GM12878 (cell line): ENCODE measurements around the gene CD86. TPM values are rescaled to one million over a fixed set of nuclear protein-coding genes. Genes with fewer than 3 reads are reported as not detected.

Source experiments
- ATAC-seq: fragments of 200-7000 bp; cut with Tn5 transposase; 3 replicates; pipeline ENCODE4 v1.9.1; 2020; ENCODE audit warnings: mild to moderate bottlenecking, moderate library complexity
- BruUV-seq: library from RNA; stranded (reverse); fragments of 400-500 nt; replicated peaks from 2 replicates; lab custom pipeline; 2021; lab: Mats Ljungman, UMichigan
- CTCF ChIA-PET: fragments of 300-600 bp; sonication (Branson Sonifier 250); formaldehyde crosslinking; extraction: SDS; loops from one replicate; lab custom pipeline; 2021; ENCODE audit warnings: inconsistent platforms; lab: Yijun Ruan, JAX
- POLR2A ChIA-PET: fragments of 350-600 bp; formaldehyde crosslinking; extraction: SDS; loops from one replicate; lab custom pipeline; 2021; ENCODE audit warnings: inconsistent platforms; lab: Charles Lee
- RAD21 ChIA-PET: fragments of 300-600 bp; sonication (Branson Sonifier 250); formaldehyde crosslinking; loops from one replicate; lab custom pipeline; 2023; ENCODE audit warnings: antibody characterized with exemption; ENCODE audit not compliant: unreplicated experiment; lab: Charles Lee
- SMC1A ChIA-PET: fragments of 300-600 bp; sonication (Branson Sonifier 250); formaldehyde crosslinking; loops from one replicate; lab custom pipeline; 2023; ENCODE audit not compliant: unreplicated experiment, uncharacterized antibody; lab: Charles Lee
- DNase-seq: peaks from one replicate; pipeline ENCODE4 v3.0.0-alpha.2; 2011; ENCODE audit warnings: low read depth, low spot score
- FAIRE-seq: peaks from 3 replicates; lab custom pipeline; 2011; peaks lifted over from hg19 to GRCh38; lab: Jason Lieb, UNC
- H2AFZ ChIP-seq: 2 replicates; pipeline ENCODE4 v1.6.0; 2011; ENCODE audit warnings: low read depth, low read length, control low read depth; ENCODE audit not compliant: control insufficient read depth
- H3K27ac ChIP-seq: 2 replicates; pipeline ENCODE4 v1.5.1; 2011; ENCODE audit warnings: control low read depth; ENCODE audit not compliant: control insufficient read depth, insufficient read depth
- H3K27me3 ChIP-seq, 2 experiments: replicated peaks in 1 of 2; 2 replicates each; pipeline versions ENCODE4 v1.6.0 to v1.6.1; 2011; ENCODE audit warnings: low read length in 1 of 2; ENCODE audit not compliant: control insufficient read depth in 2 of 2, insufficient read depth in 2 of 2
- H3K36me3 ChIP-seq, 2 experiments: 2 replicates each; pipeline ENCODE4 v1.5.1; 2011; ENCODE audit warnings: low read length in 1 of 2; ENCODE audit not compliant: control insufficient read depth in 2 of 2, insufficient read depth in 2 of 2
- H3K4me1 ChIP-seq: 2 replicates; pipeline ENCODE4 v1.6.1; 2011; ENCODE audit warnings: mild to moderate bottlenecking, low read length, moderate library complexity, mixed read lengths; ENCODE audit not compliant: control insufficient read depth, insufficient read depth
- H3K4me2 ChIP-seq: 2 replicates; pipeline ENCODE4 v1.6.0; 2011; ENCODE audit warnings: control low read depth; ENCODE audit not compliant: control insufficient read depth, insufficient read depth
- H3K4me3 ChIP-seq: fragments of 200-600 bp; sonication (generic); 2 replicates; pipeline ENCODE4 v1.5.1; 2016
- H3K79me2 ChIP-seq: 2 replicates; pipeline ENCODE4 v1.6.0; 2011; ENCODE audit warnings: low read length; ENCODE audit not compliant: control insufficient read depth, insufficient read depth
- H3K9ac ChIP-seq: 2 replicates; pipeline ENCODE4 v1.8.0; 2011; ENCODE audit warnings: low read length, control low read depth, mixed read lengths; ENCODE audit not compliant: control insufficient read depth, insufficient read depth
- H3K9me3 ChIP-seq: replicated peaks from 3 replicates; pipeline ENCODE4 v1.5.1; 2011; ENCODE audit warnings: mild to moderate bottlenecking, low read length; ENCODE audit not compliant: control insufficient read depth, insufficient read depth
- H4K20me1 ChIP-seq: 2 replicates; pipeline ENCODE4 v1.6.0; 2011; ENCODE audit not compliant: control insufficient read depth, insufficient read depth
- BHLHE40 ChIP-seq, 2 experiments: fragments of 450-650 bp in 1 of 2; IDR thresholded peaks; 2 replicates each; pipeline ENCODE4 v1.6.1; 2011 to 2017; ENCODE audit warnings: low read depth in 2 of 2, borderline replicate concordance in 1 of 2, improper control_type of control experiment in 1 of 2, low read length in 1 of 2, mild to moderate bottlenecking in 1 of 2
- EED ChIP-seq: sonication (generic); IDR thresholded peaks from 2 replicates; pipeline ENCODE4 v1.6.1; 2016; ENCODE audit warnings: antibody characterized with exemption, low read depth
- IKZF1 ChIP-seq: fragments of 450-650 bp; conservative IDR thresholded peaks from 2 replicates; pipeline ENCODE4 v1.6.1; 2017; ENCODE audit warnings: antibody characterized with exemption, mild to moderate bottlenecking
- IKZF2 ChIP-seq, 2 experiments: fragments of 450-650 bp; IDR thresholded peaks; 2 replicates each; pipeline ENCODE4 v1.6.1; 2017; ENCODE audit warnings: mild to moderate bottlenecking in 2 of 2, moderate library complexity in 2 of 2
- MEF2B ChIP-seq: fragments of 450-650 bp; IDR thresholded peaks from 2 replicates; pipeline ENCODE4 v1.6.1; 2018; ENCODE audit warnings: mild to moderate bottlenecking, moderate library complexity; ENCODE audit not compliant: partially characterized antibody, poor library complexity, severe bottlenecking
- NFYA ChIP-seq: IDR thresholded peaks from 2 replicates; pipeline ENCODE4 v1.6.1; 2011; ENCODE audit warnings: low read depth, mild to moderate bottlenecking, low read length, improper control_type of control experiment, borderline replicate concordance
- PAX5 ChIP-seq: IDR thresholded peaks from 2 replicates; pipeline ENCODE4 v1.6.1; 2011; ENCODE audit warnings: low read depth, low read length, borderline replicate concordance
- POLR2AphosphoS2 ChIP-seq: IDR thresholded peaks from 2 replicates; pipeline ENCODE4 v1.6.1; 2011; ENCODE audit warnings: low read depth, mild to moderate bottlenecking, low read length, improper control_type of control experiment, moderate library complexity
- TARDBP ChIP-seq: IDR thresholded peaks from 2 replicates; pipeline ENCODE4 v1.6.1; 2016; ENCODE audit warnings: borderline replicate concordance
- ZNF207 ChIP-seq: fragments of 450-650 bp; IDR thresholded peaks from 2 replicates; pipeline ENCODE4 v1.6.1; 2014; ENCODE audit warnings: antibody characterized with exemption, mild to moderate bottlenecking, borderline replicate concordance
- WGBS: methylation state at CpG from one replicate; pipeline ENCODE4 v1.1.6; 2016; ENCODE audit warnings: low lambda C conversion rate; ENCODE audit not compliant: insufficient replicate concordance, insufficient coverage; ENCODE audit errors: missing lambda C conversion rate; 5-methylcytosine and 5-hydroxymethylcytosine counted together
- in situ Hi-C: fragments of 300-500 bp; cut with MboI; formaldehyde crosslinking; loops from 9 replicates; pipeline ENCODE4 v1.14.3; 2018; ENCODE audit warnings: mixed read lengths
- intact Hi-C: fragments of 100-400 bp; cut with micrococcal nuclease; formaldehyde crosslinking; loops from one replicate; pipeline ENCODE4 v1.14.2; 2022; ENCODE audit not compliant: unreplicated experiment
- polyA plus RNA-seq, 11 experiments: library from polyadenylated mRNA; depleted of rRNA in 4 of 11; unstranded in 6 of 11; stranded (reverse) in 5 of 11; fragments of >200 nt; fragmentation: Nextera tagmentation in 4 of 11; fragmentation: Illumina TruSeq in 1 of 11; extraction: Ambion mirVana in 4 of 11; extraction: Trizol in 1 of 11; gene quantifications; 1 replicate in 1 of 11; 2 replicates in 10 of 11; pipeline versions ENCODE4 v1.2.1 to v1.2.3, GENCODE V29; 2011 to 2016; ENCODE audit warnings: inconsistent platforms in 2 of 11, missing spikeins in 2 of 11, low read depth in 1 of 11
- total RNA-seq, 4 experiments: library from RNA; depleted of rRNA in 3 of 4; stranded (reverse); fragments of >200 nt in 3 of 4; fragmentation: Illumina TruSeq in 1 of 4; extraction: Trizol in 1 of 4; gene quantifications; 2 replicates each; pipeline versions ENCODE4 v1.2.1 to v1.2.3, GENCODE V29; 2013 to 2021
- TF ChIP-seq, protein P1 (sequence below): IDR thresholded peaks from 2 replicates; pipeline ENCODE4 v1.6.1; 2012; ENCODE audit warnings: low read depth, low read length, improper control_type of control experiment
- TF ChIP-seq, protein P2 (sequence below): IDR thresholded peaks from 2 replicates; pipeline ENCODE4 v1.6.1; 2011; ENCODE audit warnings: borderline replicate concordance, low read depth, mild to moderate bottlenecking, moderate library complexity, low read length; ENCODE audit not compliant: insufficient read depth, poor library complexity, severe bottlenecking
- TF ChIP-seq, protein P3 (sequence below): IDR thresholded peaks from 2 replicates; pipeline ENCODE4 v1.6.1; 2011; ENCODE audit warnings: low read depth, mild to moderate bottlenecking, low read length, moderate library complexity, borderline replicate concordance; ENCODE audit errors: extremely low read depth
- TF ChIP-seq, protein P4 (sequence below): IDR thresholded peaks from 2 replicates; pipeline ENCODE4 v1.6.1; 2011; ENCODE audit warnings: mild to moderate bottlenecking, low read depth, low read length, moderate library complexity; ENCODE audit not compliant: insufficient replicate concordance
- TF ChIP-seq, protein P5 (sequence below): fragments of 450-650 bp; IDR thresholded peaks from 2 replicates; pipeline ENCODE4 v1.6.1; 2014; ENCODE audit warnings: mild to moderate bottlenecking

CD86 gene
- total and polyA plus RNA-seq, 10 of the 15 experiments (the other 5 are each of a cell fraction or from before 2014, with no cell fraction given), result 40.9 to 100 (median 55.5) TPM

DNA sequence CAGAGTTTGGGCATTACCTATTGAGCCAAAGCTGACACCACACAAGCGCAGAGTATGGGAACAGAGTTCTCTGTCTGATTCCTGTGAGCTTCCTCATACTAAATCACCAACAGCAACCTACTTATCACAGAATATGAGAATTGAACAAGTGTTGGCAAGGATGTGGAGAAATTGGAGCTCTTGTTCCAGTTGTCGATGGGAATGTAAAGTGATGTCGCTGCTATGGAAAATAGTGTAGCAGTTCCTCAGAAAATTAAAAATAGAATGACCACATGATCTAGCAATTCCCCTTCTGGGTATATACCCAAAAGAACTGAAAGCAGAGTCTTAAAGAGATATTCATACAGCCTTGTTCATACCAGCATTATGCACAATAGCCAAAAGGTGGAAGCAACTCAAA is 33.4 kb downstream of the CD86 start (continued):
- TF ChIP-seq, protein P1, sequence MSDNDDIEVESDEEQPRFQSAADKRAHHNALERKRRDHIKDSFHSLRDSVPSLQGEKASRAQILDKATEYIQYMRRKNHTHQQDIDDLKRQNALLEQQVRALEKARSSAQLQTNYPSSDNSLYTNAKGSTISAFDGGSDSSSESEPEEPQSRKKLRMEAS, result no peak
- TF ChIP-seq, all 136 proteins: peak for 0

DNA sequence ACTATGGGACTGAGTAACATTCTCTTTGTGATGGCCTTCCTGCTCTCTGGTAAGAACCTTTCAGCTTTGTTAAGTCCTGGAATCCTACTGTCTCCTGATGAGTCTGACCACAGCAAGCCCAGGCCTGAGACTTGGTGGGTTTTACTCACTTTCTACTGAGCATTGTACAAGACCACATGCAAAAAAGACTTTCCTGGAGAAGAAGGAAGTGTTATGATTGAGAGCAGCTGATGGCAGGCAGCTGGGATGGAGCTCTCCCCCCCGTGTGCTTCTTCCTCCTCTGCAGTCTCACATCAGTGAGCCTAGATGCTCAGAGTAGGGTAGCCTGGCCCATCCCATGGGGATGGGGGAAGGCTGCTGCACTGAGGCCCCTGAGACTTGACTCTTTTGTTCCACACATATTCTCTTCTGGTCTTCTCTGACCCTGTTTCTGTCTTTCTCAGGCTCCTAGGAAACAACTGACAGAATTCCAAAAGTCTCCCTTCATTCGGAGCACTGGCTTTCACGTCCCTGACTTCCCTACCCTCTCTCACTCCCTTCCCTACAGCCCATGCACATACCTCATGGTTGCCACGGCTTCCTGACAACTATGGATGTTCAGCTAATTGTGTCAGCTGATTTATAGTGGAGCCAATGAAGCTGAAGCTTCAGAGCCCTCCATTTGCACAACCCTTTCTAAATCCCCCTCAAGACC is 36.6 kb downstream of the CD86 start:
- peaks cover 55% of the 10 kb centered on the region for H3K4me1 ChIP-seq
- CTCF ChIA-PET, result interaction anchor here (0.6 to 10.5 kb wide), 21 partner anchors 10 to 545 kb away, joined by 3 to 114 read pairs (median 5); partner anchors contain the start of genes CD86, ILDR1 and POLQ
- no peaks in the 10 kb centered on the region for H3K27me3 ChIP-seq
- DNase-seq (peak; percentile 83), ATAC-seq (peak; percentile 59), FAIRE-seq (peak; percentile 73)
- BruUV-seq, result no TSS peak
- peak overlapping the region; percentile 74 for H3K4me2 ChIP-seq
- SMC1A ChIA-PET, result interaction anchor here (0.8 to 33.7 kb wide), 17 partner anchors 4 to 545 kb away, joined by 3 to 882 read pairs (median 4); partner anchors contain the start of gene ILDR1
- in situ Hi-C loops (no loop called here), intact Hi-C loops (loop anchor here (10.0 kb wide), 1 partner anchor 427 kb away; the partner anchor contains the start of gene HCLS1)
- POLR2A ChIA-PET, result interaction anchor here (0.6 to 9.9 kb wide), 12 partner anchors 9 to 171 kb away, joined by 3 to 165 read pairs (median 4); no protein-coding TSS in a partner anchor
- H3K4me3 ChIP-seq, result peak overlapping the region; percentile 28; the same call in 1 of the 2 replicates
- no peaks in the 10 kb centered on the region for H3K9me3 ChIP-seq
- RAD21 ChIA-PET, result interaction anchor here (0.6 to 16.0 kb wide), 26 partner anchors 9 to 545 kb away, joined by 3 to 426 read pairs (median 4); partner anchors contain the start of genes CD86, EAF2, IQCB1 and POLQ
- peaks cover 18% of the 10 kb centered on the region for H3K79me2 ChIP-seq
- H3K27ac ChIP-seq, result peak overlapping the region; percentile 59
- no peaks in the 10 kb centered on the region for H4K20me1 ChIP-seq
- H3K9ac ChIP-seq, result no peak overlapping the region; the same call in 1 of the 2 replicates
- peak overlapping the region; percentile 13; the same call in 1 of the 2 replicates for H2AFZ ChIP-seq
- 0% methylated on average over 4 of the region's 4 CpGs for WGBS
- no peaks in the 10 kb centered on the region; a peak in 1 of 4 replicates for H3K36me3 ChIP-seq
- TF ChIP-seq, protein P2, sequence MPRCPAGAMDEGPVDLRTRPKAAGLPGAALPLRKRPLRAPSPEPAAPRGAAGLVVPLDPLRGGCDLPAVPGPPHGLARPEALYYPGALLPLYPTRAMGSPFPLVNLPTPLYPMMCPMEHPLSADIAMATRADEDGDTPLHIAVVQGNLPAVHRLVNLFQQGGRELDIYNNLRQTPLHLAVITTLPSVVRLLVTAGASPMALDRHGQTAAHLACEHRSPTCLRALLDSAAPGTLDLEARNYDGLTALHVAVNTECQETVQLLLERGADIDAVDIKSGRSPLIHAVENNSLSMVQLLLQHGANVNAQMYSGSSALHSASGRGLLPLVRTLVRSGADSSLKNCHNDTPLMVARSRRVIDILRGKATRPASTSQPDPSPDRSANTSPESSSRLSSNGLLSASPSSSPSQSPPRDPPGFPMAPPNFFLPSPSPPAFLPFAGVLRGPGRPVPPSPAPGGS, result no peak
- TF ChIP-seq MEF2B, result peak; percentile 61
- TF ChIP-seq, protein P3, sequence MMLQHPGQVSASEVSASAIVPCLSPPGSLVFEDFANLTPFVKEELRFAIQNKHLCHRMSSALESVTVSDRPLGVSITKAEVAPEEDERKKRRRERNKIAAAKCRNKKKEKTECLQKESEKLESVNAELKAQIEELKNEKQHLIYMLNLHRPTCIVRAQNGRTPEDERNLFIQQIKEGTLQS, result no peak
- no peak for TF ChIP-seq ZNF207
- TF ChIP-seq BHLHE40 (IDR thresholded peaks at IDR 0.05; ENCODE audit: borderline replicate concordance in 1 of 2, low read depth in 2 of 2, low read length in 1 of 2), result peak in 1 of 2 experiments; percentile 9; a peak in 1 of 4 replicates
- peak; percentile 50; the same call in 1 of the 2 replicates for TF ChIP-seq EED
- TF ChIP-seq POLR2AphosphoS2, result no peak
- TF ChIP-seq PAX5, result 0 out of 2 replicates have a peak, but pooled peaks have one; percentile 33
- TF ChIP-seq, protein P4, sequence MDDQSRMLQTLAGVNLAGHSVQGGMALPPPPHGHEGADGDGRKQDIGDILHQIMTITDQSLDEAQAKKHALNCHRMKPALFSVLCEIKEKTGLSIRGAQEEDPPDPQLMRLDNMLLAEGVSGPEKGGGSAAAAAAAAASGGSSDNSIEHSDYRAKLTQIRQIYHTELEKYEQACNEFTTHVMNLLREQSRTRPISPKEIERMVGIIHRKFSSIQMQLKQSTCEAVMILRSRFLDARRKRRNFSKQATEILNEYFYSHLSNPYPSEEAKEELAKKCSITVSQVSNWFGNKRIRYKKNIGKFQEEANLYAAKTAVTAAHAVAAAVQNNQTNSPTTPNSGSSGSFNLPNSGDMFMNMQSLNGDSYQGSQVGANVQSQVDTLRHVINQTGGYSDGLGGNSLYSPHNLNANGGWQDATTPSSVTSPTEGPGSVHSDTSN, result peak; percentile 25
- TF ChIP-seq IKZF2 (IDR thresholded peaks at IDR 0.05), result peak; percentile 77 to 85
- 0 out of 2 replicates have a peak, but pooled peaks have one; percentile 47 for TF ChIP-seq TARDBP
- TF ChIP-seq, protein P5, sequence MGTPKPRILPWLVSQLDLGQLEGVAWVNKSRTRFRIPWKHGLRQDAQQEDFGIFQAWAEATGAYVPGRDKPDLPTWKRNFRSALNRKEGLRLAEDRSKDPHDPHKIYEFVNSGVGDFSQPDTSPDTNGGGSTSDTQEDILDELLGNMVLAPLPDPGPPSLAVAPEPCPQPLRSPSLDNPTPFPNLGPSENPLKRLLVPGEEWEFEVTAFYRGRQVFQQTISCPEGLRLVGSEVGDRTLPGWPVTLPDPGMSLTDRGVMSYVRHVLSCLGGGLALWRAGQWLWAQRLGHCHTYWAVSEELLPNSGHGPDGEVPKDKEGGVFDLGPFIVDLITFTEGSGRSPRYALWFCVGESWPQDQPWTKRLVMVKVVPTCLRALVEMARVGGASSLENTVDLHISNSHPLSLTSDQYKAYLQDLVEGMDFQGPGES, result no peak
- peak; percentile 78 for TF ChIP-seq IKZF1
- no peak for TF ChIP-seq NFYA
